Measurements from ENCODE around the gene IGDCC3.
"Not testable (repeated sequence)": the region's sequence is repeated elsewhere in the genome, so short reads cannot be mapped to it uniquely, and the experiment has no call there.

Gene IGDCC3

DNA sequence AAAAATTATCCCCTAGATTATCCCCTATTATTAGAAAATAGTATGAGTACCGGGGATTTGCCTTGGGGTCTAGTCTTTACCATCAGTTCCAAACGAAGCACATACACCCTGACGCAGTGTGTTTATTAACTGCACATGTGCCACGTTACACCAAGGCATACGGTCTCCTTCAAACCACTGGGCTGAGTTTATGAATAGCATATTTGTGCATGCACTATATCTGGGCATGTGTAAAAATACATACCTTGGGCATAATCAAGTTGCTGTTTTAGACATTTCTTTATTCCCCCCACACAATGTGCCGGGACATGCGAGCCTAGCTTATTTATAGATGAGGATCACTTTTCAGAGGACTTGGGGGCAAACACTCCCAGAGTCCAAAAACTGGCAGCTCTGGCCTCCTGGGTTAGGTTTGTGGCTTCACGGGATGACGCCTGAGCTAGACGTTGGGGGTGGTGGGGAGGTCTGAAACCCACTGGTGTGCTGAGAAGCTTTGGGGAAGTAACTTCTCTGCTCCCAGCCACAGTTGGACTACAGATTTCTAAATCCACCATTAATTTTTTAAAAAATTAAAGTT, 28.7 kb upstream of the IGDCC3 start:
- no peak for DNase-seq (ENCODE audit: low read depth)

DNA sequence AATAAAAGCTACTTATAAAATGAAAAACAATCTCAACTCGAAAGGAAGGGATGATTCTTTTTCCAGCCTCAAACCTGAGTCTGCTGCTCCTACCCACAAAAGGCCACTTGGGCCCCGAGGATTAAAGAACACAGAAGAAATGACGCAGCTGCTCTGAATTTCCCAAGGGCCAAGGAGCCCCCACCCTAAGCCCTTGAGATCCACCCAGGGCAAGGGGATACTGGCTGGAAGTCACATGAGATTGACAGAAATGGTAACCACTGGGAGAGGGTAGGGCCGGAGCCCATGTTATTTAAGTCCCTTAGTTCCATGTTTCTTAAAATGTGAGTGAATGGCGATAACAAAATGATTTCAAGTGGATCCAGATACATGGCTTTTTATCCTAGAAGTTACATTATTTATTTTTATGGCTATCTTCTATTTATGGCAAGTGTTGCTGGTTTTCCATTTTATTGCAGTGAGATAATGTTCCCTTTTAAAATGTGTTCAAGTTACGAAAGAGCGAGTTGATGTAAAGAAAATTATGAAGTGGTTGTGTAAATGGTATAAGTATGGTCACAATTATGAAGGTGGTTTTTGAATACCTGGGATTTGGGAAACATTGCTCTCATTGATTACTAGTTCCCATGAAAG, 28.1 kb upstream of the IGDCC3 start:
- DNase-seq (ENCODE audit: low read depth) = no peak

DNA sequence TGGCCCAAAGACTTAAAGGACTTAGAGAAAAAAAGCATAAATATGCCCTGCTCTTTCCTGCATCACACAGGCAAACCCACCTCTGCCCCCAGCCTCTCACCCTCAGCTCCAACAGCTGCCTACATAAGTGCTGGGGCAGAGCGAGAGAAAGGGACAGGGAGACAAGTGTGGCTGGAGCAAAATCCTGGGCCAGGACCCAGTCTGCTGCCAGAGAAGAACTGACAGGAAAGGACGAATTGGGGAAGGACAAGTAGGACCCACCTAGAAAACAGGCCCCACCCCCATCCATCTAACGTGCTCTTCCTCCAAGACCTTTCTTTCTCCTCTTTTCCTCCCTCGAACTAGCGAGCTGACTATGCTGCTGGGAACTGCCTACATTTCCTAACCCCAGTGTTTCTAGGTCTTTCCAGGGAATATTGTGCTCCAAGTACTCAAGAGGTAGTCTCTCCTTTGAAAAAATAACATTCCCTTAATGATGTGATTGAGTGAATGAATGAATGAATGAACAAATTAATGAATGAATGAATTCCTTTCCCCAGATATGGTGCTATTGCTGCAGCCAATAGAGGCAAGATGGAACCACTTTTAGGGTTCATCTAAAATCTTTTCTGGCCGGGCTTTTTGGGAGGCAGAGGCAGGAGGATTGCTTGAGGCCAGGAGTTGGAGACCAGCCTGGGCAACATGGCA, 26.5 kb upstream of the IGDCC3 start:
- DNase-seq (ENCODE audit: low read depth) = no peak

DNA sequence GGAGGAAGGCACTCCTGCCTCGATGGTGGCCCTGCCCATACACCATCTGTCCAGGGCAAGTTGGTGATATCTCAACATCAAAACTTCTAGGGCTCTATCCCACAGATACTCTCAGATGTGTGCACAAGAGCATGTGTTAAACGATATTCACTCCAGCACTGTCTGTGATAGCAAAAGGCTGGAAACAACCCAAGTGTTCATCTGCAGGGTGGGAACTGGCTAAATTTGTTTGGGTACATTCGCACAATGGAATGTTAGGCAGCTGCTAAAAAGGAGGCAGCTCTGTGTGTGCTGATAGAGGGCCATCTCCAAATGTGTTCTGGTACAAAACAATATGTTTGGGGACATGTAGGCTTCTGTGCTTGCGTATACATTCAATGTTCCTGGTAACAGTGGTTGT, 25.2 kb upstream of the IGDCC3 start:
- DNase-seq (ENCODE audit: low read depth) = no peak

DNA sequence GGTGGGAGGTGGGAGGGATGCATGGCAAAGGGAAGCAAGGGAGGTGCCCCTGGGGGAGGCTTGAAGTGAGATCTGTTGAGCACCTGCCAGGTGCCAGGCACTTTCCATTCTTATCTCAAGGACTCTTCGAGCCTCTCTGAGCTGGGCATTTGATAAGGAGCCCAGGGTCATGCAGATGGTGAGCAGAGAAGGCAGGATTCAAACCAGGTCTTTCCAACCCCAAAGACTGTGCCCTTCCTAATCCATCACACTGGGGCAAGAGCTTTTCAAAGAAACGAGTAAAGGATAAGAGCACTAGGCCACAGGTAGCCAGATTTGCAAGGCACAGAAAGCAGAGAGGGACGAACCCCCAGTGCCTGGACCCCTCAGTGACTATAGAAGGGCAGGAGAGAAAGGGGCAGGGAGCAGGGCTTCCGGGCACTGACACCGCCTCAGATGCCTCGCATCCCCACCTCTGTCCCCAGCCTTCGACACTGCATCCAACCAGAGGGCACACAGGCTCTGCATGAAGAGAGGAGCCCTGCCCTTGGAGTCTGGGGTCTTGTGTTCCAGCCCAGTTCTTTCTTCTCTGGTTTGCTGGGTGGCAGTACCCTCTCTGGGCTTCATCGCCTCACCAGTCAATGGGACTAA, 23.9 kb upstream of the IGDCC3 start:
- DNase-seq (ENCODE audit: low read depth) = no peak

DNA sequence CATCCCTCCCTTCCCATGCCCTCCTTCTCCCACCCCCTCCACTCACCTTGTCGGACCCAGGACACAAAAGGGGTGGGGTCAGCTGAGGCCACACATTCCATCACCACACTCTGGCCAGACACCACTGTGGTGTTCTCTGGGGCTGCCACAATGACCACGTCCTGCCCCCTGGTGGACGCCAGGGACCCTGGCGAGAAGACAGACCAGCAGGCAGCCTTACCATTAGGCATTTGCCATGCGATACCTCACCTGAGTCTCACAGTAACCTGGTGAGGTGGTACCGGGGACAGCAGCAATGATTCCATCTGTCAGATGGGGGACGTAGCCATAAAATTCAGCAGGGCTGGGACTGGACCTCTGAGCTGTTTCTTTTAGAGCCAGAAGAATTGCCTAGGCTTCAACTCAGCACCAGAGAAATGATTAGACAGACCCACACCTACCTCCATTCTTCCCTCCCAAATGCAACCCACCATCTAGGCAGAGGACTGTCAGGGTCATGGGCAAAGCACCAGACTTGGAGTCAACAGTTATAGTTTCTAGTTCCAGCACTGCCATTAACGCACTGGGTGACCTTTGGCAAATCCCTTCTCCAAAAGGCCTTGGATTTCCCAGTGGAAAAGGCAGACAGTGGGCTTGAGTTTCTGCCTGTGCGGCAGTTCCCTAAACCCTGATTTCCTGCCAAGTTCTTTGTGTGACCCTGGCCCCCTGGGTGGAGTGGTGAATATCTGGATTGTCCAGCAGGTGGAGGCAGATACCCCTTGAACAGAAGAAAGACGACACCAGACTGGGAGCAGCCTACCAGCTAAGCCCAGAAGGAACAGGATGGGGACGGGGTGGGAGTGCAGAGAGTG, 23.2 kb upstream of the IGDCC3 start:
- DNase-seq (ENCODE audit: low read depth) = no peak

DNA sequence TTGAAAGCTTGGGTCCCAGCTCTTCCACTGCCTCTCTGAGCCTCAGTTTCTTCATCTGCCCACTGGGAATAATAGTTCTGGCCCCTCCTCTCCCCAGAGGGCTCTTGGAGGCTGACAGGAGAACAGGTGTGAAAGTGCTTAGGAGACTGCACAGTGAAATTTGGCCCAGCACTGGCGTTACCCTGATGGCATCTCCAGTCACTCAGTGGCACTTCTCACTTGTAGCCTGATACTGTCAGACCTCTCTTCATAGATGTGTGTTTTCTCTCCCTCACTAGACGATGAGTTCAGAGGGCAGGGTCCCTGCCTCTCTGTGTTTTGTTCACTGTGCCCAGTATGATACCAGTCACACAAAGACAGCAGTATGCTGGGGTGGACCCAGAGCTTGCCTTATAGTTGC, 22.2 kb upstream of the IGDCC3 start:
- no peak for DNase-seq (ENCODE audit: low read depth)

DNA sequence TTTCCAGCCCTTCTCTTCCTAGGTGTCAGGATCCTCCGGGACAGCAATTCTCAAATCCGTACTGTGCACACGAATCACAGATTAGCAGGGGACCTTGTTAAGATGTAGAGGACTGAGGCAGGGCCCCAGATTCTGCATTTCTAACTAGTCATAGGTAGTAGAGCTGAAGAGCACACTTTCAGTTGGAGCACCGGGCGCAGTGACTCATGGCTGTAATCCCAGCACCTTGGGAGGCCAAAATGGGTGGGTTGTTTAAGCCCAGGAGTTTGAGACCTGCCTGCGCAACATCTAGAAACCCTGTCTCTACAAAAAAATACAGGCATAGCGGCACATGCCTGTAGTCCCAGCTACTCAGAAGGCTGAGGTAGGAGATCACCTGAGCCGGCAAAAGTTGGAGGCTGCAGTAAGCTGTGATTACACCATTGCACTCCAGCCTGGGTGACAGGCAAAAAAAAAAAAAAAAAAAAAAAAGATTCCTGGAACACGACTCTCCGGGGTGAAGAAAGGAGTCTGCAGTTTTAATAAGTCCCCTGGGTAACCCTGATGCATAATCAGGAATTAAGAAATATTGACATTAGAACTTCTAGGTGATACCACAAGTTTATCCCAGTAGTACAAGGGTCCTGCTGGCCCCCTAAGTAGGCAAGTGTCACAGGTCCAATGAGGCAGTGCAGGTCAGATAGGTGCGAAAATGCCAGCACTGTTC, 21.4 kb upstream of the IGDCC3 start:
- DNase-seq (ENCODE audit: low read depth) = no peak

DNA sequence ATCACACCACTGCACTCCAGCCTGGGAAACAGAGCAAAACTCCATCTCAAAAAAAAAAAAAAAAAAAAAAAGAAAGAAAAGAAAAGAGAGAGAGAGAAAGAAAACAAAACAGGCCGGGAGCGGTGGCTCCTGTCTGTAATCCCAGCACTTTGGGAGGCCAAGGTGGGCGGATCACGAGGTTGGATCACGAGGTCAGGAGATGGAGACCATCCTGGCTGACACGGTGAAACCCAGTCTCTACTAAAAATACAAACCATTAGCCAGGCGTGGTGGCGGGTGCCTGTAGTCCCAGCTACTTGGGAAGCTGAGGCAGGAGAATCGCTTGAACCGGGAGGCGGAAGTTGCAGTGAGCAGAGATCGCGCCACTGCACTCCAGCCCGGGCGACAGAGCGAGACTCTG, 20.7 kb upstream of the IGDCC3 start:
- DNase-seq (ENCODE audit: low read depth) = not testable (repeated sequence)

DNA sequence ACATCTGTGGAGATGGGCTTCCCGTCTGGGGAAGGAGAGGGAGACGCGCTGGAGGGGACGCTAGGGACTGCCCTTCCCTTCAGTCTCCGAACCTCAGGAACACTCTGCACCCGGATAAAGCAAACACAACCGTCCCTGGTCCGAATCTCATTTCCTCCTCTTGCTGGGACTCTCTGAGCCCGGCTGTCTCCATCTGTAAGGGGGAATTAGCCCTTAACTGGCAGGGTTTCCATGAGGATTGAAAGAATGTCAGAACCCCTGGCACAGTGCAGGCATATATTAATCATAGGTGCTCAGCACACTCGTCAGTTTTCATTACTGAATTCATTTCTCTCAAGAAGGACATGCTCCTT, 19.1 kb upstream of the IGDCC3 start:
- no peak for DNase-seq (ENCODE audit: low read depth)

DNA sequence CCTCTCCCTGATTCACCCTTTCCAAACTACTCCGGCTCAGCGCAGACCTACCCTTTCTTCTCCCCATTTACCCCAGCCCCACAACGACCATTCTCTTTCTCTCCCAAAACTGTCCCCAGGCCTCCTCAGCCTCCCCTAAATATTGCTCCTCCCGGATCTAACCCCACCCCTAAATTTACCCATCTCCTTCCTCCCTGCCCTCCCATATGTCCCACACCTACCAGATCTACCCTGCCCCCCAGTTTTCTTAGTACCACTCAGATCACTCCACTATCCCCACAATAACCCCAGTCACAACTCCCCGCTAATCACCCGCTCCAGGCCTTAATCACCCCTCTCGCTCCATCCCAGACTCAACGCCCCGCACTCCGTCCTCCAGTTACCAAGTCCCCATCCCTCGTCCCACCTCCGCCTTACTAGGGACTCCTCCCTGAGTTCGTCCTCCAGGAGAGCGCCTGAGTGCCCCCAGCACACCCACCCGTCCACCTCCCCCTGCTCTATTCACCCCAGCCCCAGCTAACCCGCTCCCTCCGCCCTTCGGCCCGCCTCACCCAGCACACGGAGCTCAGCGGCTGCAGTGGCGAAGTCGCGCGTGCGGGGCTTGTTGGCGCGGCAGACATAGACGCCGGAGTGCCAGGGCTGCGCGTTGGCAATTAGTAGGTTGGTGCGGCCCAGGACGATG, 18.6 kb upstream of the IGDCC3 start:
- no peak for DNase-seq (ENCODE audit: low read depth)

DNA sequence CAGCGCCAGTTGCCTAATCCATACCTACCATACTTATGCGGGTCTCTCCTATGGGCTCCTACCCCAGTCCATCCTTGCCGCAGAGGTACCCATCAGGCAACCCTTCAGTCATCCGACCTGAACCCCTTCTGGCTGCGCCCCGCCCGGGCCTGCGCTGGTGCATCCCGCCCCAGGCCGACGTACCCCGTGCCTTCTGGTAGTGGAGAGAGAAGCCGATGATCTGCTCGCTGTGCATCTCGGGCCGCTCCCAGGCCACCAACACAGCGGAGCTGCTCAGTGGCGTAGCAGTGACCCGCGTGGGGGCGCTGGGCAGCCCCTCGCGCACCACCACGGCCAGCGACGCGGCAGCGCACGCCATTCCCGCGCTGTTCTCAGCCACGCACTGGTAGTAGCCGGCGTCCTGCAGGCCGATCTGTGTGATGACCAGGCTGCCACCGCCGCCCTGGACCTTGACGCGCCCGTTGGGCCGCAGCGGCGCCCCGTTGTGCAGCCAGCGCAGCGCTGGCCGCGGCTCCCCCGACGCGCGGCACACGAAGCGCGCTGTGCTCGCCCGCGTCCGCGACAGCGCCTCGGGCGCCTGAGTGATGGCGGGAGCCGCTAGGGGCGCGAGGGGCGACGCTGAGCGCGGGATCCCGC, 17.9 kb upstream of the IGDCC3 start:
- no peak for DNase-seq (ENCODE audit: low read depth)

DNA sequence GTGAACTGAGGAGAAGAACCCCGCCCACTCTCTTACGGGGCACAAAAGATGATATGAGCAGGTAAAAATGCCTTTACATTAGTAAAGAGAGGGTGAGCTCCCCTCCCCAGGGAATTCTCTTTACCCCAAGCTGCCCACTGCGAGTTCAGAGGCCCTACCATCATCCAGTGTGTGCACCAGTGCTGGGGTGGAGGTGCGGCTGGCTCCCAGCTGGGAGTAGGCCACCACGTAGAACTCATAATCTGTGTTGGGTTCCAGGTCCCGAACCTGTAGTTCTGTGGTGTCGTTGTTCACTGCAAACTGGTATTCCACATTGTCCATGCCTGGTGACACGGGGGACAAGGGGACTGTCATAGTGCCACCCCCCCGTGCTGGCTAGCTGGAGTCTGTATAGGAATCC, 17.1 kb upstream of the IGDCC3 start:
- no peak for DNase-seq (ENCODE audit: low read depth)

DNA sequence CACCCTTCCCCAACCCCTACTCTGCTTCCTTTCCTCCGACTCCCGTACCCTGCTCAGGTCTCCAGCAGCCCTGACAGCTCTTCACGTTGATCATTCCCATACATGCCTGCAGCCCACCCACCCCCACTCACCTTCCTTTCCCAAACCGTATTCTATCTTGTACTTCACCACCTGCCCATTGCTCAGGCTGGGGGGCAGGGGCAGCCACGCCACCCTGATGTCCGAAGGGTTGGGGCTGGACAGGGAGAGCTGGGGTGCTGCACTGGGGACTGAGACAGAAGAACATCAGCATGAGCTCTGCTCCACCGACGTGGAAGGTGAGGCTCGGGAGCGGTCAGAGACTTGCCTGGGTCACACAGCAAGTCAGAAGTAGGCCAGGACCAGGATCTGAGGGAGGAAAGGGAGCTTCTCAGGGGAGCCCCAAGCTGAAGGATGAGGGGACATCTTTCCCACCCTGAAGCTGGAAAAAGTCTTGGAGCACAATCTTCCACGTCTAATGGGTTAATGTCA, 16.5 kb upstream of the IGDCC3 start:
- no peak for DNase-seq (ENCODE audit: low read depth)

DNA sequence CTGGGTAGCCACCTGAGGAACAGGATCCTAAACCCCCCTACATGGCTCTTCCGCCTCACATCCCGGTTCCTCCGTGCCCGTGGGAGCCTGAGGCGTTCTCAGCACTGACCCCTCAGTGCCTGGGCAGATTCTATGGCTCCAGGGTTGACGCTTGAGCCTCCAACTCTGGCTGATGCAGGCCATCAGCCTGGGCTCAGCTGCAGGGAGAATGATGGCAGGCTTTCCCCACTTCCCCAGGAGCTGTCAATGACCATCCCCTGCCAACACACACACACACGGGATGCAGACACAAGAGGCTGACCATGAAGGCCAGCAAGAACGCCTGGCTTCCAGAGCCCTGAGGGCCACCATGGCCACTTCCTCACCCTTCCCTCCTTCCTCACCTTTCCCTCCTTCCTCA, 15.8 kb upstream of the IGDCC3 start:
- DNase-seq (ENCODE audit: low read depth) = no peak

DNA sequence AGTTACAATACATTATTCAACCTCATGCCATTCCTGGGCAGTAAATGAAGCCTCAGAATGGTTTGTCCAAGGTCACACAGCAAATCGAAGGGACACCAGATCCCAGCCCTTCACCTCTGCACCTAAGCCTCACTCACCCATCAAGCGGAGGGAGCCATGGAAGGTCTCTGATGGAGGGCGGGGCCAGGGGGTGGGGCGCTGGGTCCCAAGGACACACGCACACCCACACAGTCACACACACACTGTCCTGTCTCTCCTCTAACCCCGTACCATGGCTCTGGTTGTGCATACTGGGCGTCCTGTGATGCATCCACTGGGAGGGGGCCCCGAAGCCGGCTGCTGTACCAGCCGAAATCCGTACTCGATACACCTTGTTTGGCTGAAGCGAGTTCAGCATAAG, 15.3 kb upstream of the IGDCC3 start:
- DNase-seq (ENCODE audit: low read depth) = no peak

DNA sequence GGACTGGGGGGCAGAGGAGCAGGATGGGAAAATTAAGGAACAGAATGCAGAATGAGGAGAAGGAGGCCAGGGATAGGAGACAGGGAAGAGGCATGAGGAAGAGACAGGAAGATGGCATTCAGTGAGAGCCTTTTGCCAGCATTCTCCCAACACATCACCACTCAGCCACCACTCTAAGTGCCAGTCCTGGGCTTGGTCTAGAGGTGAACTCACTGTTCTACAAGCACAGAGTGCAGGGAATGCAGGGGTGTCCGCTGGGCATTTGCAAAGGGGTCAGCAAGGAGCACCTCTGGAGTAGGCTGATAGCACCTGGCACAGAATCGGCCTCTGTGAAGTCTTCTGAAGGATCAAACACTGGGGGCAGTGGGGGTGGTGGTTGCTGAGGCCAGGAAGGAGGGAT, 14.6 kb upstream of the IGDCC3 start:
- no peak for DNase-seq (ENCODE audit: low read depth)

DNA sequence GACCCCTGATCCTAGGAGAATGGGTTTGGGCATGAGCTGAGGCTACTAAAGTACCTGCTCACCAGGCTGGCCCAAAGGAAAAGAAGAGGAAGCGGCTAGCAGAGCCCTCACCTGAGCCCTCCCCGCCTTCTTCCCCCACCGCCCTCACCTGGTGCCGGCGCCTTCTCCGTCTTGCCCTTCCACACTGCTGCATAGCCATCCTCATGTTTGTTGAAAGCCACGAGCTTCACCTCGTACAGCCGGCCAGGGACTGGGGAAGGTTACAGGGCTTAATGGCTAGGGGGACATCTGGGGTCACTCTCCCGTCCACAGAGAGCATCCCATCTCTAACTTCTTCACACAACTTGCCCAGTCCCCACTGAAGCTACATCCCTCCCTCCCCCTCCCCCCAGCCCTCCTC, 13.9 kb upstream of the IGDCC3 start:
- no peak for DNase-seq (ENCODE audit: low read depth)

DNA sequence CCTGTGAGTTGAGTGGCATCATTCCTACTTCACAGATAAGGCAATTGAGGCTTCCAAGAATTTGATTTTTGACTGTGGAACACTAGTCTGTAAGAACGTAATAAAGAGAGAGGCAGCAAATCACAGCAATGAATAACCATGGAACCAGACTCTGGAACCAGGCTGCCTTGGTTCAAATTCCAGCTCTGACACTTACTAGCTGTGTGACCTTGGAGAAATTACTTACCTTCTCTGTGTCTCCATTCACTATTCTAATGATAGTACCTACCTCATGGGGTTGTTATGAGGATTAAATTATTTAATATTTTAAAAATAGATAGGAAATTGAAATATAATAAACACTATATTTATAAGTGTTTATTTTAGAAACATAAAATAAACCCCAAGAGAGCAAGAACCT, 12.6 kb upstream of the IGDCC3 start:
- no peak for DNase-seq (ENCODE audit: low read depth)

DNA sequence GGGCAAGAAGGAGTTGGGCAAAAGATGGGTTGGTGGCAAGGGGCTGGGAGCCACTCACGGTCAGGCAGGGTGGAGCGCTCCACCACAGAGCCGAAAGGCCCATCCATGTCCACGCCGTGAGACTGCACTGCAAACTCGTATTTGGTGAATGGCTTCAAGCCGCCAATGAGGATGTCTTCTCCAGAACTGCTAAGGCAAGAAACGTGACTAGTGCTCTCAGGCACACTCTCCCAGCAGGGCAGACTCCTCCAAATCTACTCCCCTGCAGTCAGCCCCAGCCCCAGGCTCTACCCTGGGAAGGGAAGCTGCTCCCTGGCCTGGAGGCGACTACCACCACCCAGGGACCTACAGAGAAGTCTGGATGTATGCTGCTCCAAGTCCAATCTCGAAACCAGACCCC, 11.4 kb upstream of the IGDCC3 start:
- no peak for DNase-seq (ENCODE audit: low read depth)
